ENCODE measurements around the gene ALKBH7. TPM values are rescaled to one million over a fixed set of nuclear protein-coding genes. Genes with fewer than 3 reads are reported as not detected.

ALKBH7 gene
- total and polyA plus RNA-seq, 2 of the 13 experiments (the other 11 are each of a cell fraction or from before 2014, with no cell fraction given), result 29.6 to 45.9 TPM

GRCh38 chr19:6378041-6378440 lies 5.4 kb downstream of the ALKBH7 start (continued):
- TF ChIP-seq ZNF83 (CRISPR knock-in tag; IDR thresholded peaks at IDR 0.05; ENCODE audit: borderline replicate concordance), result no peak

- H4K20me1 ChIP-seq (ENCODE audit: insufficient read depth, low read length), result peaks cover 3% of the 10 kb centered on the region; the same call in 1 of the 2 replicates
- no peak overlapping the region for H3K9ac ChIP-seq (ENCODE audit: insufficient read depth, low read depth, low read length)
- WGBS (ENCODE audit: low lambda C conversion rate), result 96% methylated on average over 8 of the region's 9 CpGs
- no peak for DNase-seq (ENCODE audit: low spot score)
- H3K27me3 ChIP-seq (ENCODE audit: control insufficient read depth in 1 of 2, insufficient read depth in 2 of 2, low read length in 2 of 2), result no peaks in the 10 kb centered on the region
- H3K4me1 ChIP-seq (ENCODE audit: insufficient read depth, low read length), result peaks cover 6% of the 10 kb centered on the region
- H3K4me2 ChIP-seq (ENCODE audit: low read depth, low read length), result no peak overlapping the region
- no peaks in the 10 kb centered on the region for H3K9me3 ChIP-seq (ENCODE audit: low read length)
- H3K79me2 ChIP-seq (ENCODE audit: insufficient read depth, low read length), result no peaks in the 10 kb centered on the region
- ChIA-PET POLR2A (no interaction called here), CTCF (ENCODE audit: low intra/inter-chr PET ratio, low total read pairs) (no interaction called here)
- H3K27ac ChIP-seq (ENCODE audit: extremely low read length, insufficient read depth, low read length), result no peak overlapping the region
- ATAC-seq, result no peak
- H3K4me3 ChIP-seq (replicated peaks in 1 of 3; ENCODE audit: insufficient read depth in 1 of 3, low read depth in 2 of 3, low read length in 3 of 3), result no peak overlapping the region
- intact Hi-C loops (cut with micrococcal nuclease; ENCODE audit: unreplicated experiment), result no loop called here
- no TSS peak for BruUV-seq (replicated peaks)
- in situ Hi-C loops (cut with HindIII; ENCODE audit: extremely low pct_ligation_motif_present, low pct_unique_long_range_greater_than_20kb), result no loop called here
- no peak for FAIRE-seq
- H3K36me3 ChIP-seq (replicated peaks in 1 of 2; ENCODE audit: control insufficient read depth in 1 of 2, insufficient read depth in 2 of 2, low read length in 2 of 2), result peaks cover 18 to 42% of the 10 kb centered on the region in 2 experiments
- no peak overlapping the region for H2AFZ ChIP-seq (ENCODE audit: low read length)
- TF ChIP-seq ZFX (CRISPR knock-in tag; IDR thresholded peaks at IDR 0.05; ENCODE audit: low read depth) (no peak), MYNN (CRISPR knock-in tag; IDR thresholded peaks at IDR 0.05; ENCODE audit: low read depth) (no peak), SNAPC4 (CRISPR knock-in tag; IDR thresholded peaks at IDR 0.05) (no peak), KLF15 (CRISPR knock-in tag; IDR thresholded peaks at IDR 0.05; ENCODE audit: borderline replicate concordance) (no peak), HINFP (CRISPR knock-in tag; IDR thresholded peaks at IDR 0.05; ENCODE audit: low read depth) (no peak), JDP2 (CRISPR knock-in tag; IDR thresholded peaks at IDR 0.05; ENCODE audit: borderline replicate concordance) (no peak), FOXA3 (CRISPR knock-in tag; IDR thresholded peaks at IDR 0.05) (no peak), KDM2A (CRISPR knock-in tag; IDR thresholded peaks at IDR 0.05; ENCODE audit: borderline replicate concordance, low read depth) (no peak), ZNF839 (CRISPR knock-in tag; IDR thresholded peaks at IDR 0.05; ENCODE audit: borderline replicate concordance) (no peak), ZNF672 (CRISPR knock-in tag; IDR thresholded peaks at IDR 0.05) (no peak), THYN1 (CRISPR knock-in tag; IDR thresholded peaks at IDR 0.05; ENCODE audit: borderline replicate concordance, low read depth) (no peak), KLF9 (CRISPR knock-in tag; IDR thresholded peaks at IDR 0.05; ENCODE audit: low read depth) (no peak), TAF15 (IDR thresholded peaks at IDR 0.05; ENCODE audit: low read depth, low read length, poor library complexity, severe bottlenecking) (no peak), STAT6 (CRISPR knock-in tag; IDR thresholded peaks at IDR 0.05; ENCODE audit: borderline replicate concordance) (no peak)
Observed at GRCh38 chr19:6378486-6378885, 5.9 kb downstream of the ALKBH7 start.
